ENCODE measurements around the gene EBF3. TPM values are rescaled to one million over a fixed set of nuclear protein-coding genes. Genes with fewer than 3 reads are reported as not detected.
"Not testable (repeated sequence)": the region's sequence is repeated elsewhere in the genome, so short reads cannot be mapped to it uniquely, and the experiment has no call there.

EBF3 gene
- total and polyA plus RNA-seq, 2 donors (not counting 3 experiments of a cell fraction or from before 2014, with no cell fraction given), result 0.92 to 2.7 TPM

GRCh38 chr10:129921065-129921670 is 42.9 kb downstream of the EBF3 start:
- Histone ChIP-seq H3K27me3 (ENCODE audit: control insufficient read depth in 2 of 2, insufficient read depth in 2 of 2, low read length in 2 of 2) (no peaks in the 10 kb centered on the region), H3K79me2 (ENCODE audit: control insufficient read depth, insufficient read depth, low read length) (no peaks in the 10 kb centered on the region), H3K4me3 (replicated peaks in 1 of 3; ENCODE audit: insufficient read depth in 1 of 3, low read depth in 1 of 3, low read length in 3 of 3) (no peak overlapping the region), H2AFZ (ENCODE audit: low read depth, low read length) (no peak overlapping the region), H3K4me1 (ENCODE audit: control insufficient read depth, extremely low read depth, insufficient read depth, low read length) (no peaks in the 10 kb centered on the region), H4K20me1 (replicated peaks; ENCODE audit: control insufficient read depth, extremely low read depth, insufficient read depth, low read length) (no peaks in the 10 kb centered on the region), H3K9me3 (replicated peaks; ENCODE audit: control insufficient read depth, insufficient read depth, low read length) (no peaks in the 10 kb centered on the region), H3K9me1 (replicated peaks; ENCODE audit: control insufficient read depth, extremely low read depth, insufficient read depth, low read length) (no peaks in the 10 kb centered on the region), H3K36me3 (ENCODE audit: control insufficient read depth in 2 of 2, extremely low read depth in 1 of 2, insufficient read depth in 2 of 2, low read length in 2 of 2) (no peaks in the 10 kb centered on the region), H3K4me2 (ENCODE audit: insufficient read depth, low read length) (no peak overlapping the region), H3K9ac (replicated peaks; ENCODE audit: extremely low read depth, insufficient read depth, low read length) (no peak overlapping the region), H3K27ac (ENCODE audit: insufficient read depth, low read depth, low read length) (no peak overlapping the region)
- dilution Hi-C loops (cut with MboI; ENCODE audit: extremely low pct_ligation_motif_present, low sequenced_read_pairs), result no loop called here
- FAIRE-seq, result no peak
- ChIA-PET CTCF (no interaction called here), POLR2A (no interaction called here)
- no peak for TF ChIP-seq POLR2AphosphoS5 (IDR thresholded peaks at IDR 0.05; ENCODE audit: insufficient read depth, low read depth, low read length)
- no TSS peak for BruUV-seq (replicated peaks)
- intact Hi-C loops (cut with micrococcal nuclease), result no loop called here
- DNase-seq (ENCODE audit: low read depth, low spot score), result no peak

DNA sequence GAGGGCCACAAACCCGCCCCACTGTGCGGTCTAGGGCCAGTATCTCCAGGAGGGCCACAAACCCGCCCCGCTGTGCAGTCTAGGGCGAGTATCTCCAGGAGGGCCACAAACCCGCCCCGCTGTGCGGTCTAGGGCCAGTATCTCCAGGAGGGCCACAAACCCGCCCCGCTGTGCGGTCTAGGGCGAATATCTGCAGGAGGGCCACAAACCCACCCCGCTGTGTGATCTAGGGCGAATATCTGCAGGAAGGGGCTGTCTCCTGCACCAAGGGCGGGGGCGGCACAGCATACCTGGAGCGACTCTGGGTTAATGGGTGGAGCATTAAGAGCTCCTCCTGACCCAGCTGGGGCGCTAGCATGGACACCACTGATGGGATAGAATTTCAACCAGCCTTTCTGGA is 43.9 kb downstream of the EBF3 start:
- H3K79me2 ChIP-seq (ENCODE audit: control insufficient read depth, insufficient read depth, low read length); dilution Hi-C loops (cut with MboI; ENCODE audit: extremely low pct_ligation_motif_present, low sequenced_read_pairs); FAIRE-seq; H3K9me3 ChIP-seq (replicated peaks; ENCODE audit: control insufficient read depth, insufficient read depth, low read length); H3K27ac ChIP-seq (ENCODE audit: insufficient read depth, low read depth, low read length); H3K4me2 ChIP-seq (ENCODE audit: insufficient read depth, low read length); intact Hi-C loops (cut with micrococcal nuclease); H3K9me1 ChIP-seq (replicated peaks; ENCODE audit: control insufficient read depth, extremely low read depth, insufficient read depth, low read length); POLR2A ChIA-PET; H3K4me1 ChIP-seq (ENCODE audit: control insufficient read depth, extremely low read depth, insufficient read depth, low read length); H3K36me3 ChIP-seq (ENCODE audit: control insufficient read depth in 2 of 2, extremely low read depth in 1 of 2, insufficient read depth in 2 of 2, low read length in 2 of 2); H3K4me3 ChIP-seq (replicated peaks in 1 of 3; ENCODE audit: insufficient read depth in 1 of 3, low read depth in 1 of 3, low read length in 3 of 3); BruUV-seq (replicated peaks); DNase-seq (ENCODE audit: low read depth, low spot score); H4K20me1 ChIP-seq (replicated peaks; ENCODE audit: control insufficient read depth, extremely low read depth, insufficient read depth, low read length); CTCF ChIA-PET; H2AFZ ChIP-seq (ENCODE audit: low read depth, low read length); H3K27me3 ChIP-seq (ENCODE audit: control insufficient read depth in 2 of 2, insufficient read depth in 2 of 2, low read length in 2 of 2); H3K9ac ChIP-seq (replicated peaks; ENCODE audit: extremely low read depth, insufficient read depth, low read length): not testable (repeated sequence)
